T1000 (cell line): Measurements from ENCODE around the gene CAPN10.

Source experiments
- DNase-seq: peaks from one replicate; lab custom pipeline; 2025; ENCODE audit warnings: mixed read lengths; lab: John Stamatoyannopoulos, UW

The CAPN10 gene

DNA sequence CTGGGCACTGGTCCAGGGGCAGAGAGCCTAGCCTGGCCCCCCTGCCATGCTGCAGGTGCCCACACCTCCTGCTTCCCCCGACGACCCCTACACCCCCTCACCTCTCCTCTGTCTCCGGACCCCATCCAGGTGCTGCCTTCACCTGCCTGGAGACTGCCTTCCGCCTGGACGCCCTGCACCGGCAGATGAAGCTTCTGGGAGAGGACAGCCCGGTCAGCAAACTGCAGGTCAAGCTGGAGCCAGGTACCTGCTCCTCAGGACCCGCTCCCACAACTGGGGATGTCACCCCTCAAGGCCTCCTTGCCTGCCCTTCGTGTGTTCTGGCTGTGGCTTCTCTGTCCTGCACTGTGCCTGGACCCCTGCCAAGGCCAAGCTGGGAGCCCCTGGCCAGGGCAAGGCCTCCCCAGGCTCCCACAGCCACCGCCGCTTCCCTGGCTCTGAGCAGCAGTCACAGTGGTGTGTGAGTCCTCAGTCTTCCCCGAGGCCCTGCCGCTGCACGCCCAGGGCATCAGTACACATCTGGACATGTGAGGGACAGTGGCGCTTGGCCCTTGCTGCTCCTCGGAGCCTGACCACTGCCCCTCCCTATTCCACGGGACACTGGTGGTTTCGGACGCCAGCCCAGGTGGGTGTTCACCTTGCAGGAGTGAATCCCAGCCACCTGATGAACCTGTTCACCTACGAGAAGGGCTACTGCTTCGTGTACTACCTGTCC, 12.0 kb upstream of the CAPN10 start:
- no peak for DNase-seq

DNA sequence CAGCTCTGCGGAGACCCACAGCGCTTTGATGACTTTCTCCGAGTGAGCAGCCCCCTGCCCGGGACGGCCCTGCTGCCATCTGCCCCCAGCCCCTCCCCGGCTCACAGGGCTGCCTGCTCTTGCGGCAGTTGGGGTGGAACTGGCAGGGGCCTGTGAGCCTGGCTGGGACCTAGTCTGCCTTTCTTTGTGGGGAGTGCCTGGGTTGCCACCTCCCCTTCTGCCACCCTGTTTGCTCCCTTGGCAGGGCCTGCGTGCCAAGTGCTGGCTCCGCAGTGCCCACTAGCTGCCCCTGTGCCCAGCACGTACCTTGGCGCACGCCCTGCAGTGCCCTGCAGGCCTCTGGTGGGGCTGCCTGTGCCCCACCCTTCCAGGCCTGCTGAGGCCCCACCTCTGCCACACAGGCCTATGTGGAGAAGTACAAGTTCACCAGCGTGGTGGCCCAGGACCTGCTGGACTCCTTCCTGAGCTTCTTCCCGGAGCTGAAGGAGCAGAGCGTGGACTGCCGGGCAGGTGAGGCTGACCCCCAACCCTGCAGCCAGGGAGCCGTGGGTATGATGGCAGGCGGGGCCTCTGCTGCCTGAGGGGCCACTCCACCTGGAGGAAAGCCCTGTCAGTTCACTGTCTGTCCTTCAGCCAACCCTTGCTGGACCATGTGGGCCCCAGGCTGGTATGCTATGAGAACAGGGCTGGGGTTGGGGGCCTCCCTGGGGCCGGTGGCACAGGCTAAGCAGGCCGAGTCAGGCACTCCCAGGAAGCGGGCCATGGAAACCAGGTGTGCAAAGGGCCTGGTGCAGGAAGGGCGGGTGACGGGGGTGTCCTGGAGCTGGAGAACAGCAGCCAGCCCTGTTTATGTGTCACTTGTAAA, 11.2 kb upstream of the CAPN10 start:
- DNase-seq: no peak

DNA sequence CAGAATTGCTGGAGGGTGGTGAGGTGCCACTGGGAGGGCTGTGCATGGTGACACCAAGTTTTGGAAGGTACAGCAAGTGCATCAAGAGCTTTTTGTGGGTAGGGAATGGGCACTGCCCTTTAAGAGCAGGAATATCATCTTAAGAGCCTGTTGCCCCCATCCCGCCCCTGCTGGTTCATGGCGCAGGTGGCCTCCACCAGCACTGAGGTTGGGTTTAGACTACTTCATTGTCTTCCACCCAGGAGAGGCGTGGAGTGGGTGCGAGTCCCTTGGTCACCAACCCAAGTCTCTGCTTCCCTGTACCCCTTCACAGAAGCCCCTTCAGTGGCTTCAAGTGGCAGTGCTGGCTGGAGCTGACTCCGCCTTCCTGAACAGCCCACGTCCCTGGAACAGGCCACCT, 10.5 kb upstream of the CAPN10 start:
- DNase-seq: no peak

DNA sequence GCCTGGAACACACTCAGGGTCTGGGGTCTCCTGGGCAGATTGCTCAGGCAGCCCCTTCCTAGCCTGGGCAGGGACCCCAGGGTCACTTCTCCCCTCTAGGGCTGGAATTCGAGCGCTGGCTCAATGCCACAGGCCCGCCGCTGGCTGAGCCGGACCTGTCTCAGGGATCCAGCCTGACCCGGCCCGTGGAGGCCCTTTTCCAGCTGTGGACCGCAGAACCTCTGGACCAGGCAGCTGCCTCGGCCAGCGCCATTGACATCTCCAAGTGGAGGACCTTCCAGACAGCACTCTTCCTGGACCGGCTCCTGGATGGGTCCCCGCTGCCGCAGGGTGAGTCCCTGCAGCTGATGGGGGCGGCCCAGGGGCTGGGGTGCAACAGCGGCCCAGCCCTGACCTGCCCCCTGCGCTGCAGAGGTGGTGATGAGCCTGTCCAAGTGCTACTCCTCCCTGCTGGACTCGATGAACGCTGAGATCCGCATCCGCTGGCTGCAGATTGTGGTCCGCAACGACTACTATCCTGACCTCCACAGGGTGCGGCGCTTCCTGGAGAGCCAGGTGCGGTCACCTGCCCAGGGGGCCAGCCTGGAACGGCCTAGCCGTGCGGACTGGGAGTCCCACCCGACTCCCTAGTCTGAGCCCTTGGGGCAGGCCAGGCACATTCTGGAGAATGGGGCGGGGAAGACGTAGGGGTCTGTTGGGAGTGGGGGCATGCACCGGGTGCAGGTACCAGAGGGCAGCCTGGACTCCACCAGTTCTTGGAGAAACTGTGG, 9.9 kb upstream of the CAPN10 start:
- no peak for DNase-seq

DNA sequence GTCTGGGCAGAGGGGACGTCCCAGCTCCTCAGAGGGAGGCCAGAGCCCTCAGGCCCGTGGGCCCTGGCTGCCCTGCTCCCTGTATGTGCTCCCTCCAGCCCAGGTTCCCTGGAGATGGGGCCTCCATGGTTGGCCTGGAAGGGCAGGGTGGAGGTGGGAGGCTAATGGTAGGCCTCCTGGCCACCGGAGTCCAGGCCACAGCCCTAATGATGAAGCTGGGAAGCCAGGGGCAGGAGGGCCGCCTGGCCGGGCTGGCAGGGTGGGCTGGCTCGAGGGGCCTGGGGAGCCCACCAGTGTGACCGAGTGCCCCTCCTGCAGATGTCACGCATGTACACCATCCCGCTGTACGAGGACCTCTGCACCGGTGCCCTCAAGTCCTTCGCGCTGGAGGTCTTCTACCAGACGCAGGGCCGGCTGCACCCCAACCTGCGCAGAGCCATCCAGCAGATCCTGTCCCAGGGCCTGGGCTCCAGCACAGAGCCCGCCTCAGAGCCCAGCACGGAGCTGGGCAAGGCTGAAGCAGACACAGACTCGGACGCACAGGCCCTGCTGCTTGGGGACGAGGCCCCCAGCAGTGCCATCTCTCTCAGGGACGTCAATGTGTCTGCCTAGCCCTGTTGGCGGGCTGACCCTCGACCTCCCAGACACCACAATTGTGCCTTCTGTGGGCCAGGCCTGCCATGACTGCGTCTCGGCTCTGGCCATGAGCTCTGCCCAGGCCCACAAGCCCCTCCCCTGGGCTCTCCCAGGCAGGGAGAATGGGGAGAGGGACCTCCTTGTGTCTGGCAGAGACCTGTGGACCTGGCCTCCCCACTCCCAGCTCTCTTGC, 9.0 kb upstream of the CAPN10 start:
- no peak for DNase-seq

DNA sequence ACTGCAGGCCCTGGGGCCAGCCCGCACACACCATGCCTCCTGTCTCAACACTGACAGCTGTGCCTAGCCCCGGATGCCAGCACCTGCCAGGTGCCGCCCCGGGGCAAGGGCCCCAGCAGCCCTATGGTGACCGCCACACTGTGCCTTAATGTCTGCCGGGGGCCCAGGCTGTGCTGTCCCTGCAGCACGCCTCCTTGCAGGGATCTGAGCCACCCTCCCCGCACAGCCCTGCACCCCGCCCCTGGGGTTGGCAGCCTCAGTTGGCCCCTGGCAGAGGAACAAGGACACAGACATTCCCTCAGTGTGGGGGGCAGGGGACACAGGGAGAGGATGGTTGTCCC, 8.5 kb upstream of the CAPN10 start:
- DNase-seq: no peak

DNA sequence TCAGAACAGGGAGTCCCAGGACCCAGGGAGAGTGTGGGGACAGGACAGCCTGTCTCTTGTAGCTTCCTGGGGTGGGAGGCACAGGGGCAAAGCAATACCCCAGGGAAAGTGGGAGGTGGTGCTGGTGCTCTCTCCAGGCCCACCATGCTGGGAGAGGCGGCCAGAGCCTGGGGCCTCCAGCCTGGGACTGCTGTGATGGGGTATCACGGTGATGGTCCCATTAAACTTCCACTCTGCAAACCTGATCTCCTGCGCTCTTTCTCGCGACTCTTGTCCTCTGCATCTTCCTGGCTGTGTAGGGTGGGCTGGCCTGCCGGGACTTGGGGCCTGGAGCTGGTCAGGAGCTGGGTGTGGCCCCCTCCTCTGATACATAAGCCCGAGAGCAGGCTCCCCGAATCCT, 8.0 kb upstream of the CAPN10 start:
- DNase-seq: no peak

DNA sequence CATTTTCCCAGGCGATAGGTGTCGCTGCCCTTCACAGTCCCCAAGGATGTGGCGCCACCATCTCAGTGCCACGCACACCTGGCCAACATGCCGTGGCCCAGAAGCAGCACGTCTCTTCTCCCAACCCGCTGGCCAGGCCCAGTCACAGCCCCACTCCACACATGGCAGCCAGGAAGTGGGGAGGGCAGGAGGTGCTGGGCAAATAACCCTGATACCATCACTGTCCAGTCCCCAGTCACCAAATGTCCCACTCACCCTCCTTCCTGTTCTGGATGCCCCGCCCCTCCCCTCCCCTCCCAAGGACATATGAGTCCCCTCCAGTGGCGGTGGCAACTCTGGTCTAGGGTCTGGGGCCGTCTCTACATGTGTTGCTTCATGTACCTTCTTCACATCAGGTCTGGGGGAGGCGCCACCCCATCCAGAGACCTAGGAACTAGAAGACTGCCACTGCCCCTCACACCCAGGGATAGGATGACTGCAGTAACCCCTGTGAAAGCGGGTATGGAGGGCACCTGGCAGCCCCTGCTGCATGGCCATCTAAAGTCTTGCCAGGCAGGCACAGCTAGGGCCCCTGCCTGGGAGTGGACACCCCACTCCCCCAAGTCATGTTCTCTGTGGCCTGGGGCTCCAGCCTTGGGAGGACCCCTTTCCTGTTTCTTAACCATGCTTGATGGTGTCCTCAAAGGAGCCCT, 7.3 kb upstream of the CAPN10 start:
- no peak for DNase-seq

DNA sequence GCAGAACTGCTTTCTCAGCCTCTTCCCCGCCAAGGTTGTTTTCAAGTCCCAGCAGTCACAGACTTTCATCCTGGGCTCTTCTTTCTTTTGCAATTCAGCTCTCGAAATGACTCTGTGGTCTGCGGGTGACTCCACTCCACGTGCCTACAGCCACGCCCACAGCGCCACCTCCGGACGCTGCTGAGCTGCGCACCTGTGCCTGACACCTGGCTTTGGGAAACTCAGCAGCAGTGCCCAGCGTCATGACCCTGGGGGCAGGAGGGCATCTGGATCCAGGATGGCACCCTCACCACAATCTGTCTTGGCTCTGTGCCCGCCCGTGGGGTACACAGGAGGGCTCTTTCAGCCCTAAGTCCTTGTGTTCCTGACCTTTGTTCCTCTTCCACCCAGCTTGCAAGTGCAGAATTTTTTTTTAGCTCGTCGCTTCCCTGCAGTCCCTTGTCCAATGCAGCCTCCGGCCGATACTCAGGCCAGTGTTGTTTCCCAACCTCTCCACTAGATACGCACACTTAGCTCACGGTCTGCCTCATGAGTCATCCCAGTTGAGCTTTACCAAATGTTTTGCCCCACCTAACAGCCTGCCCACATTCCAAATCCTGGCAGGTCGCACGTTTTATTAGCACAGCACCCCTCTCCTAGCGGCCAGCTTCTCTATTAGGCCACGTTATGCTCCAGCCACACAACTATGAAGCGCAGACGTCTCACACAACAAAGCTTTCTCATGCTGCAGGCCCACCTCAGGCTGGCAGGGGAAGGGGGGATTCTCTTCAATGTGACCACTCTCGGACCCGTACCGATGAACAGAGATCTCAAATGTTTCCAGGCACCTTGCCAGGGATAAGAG, 6.5 kb upstream of the CAPN10 start:
- DNase-seq: peak; percentile 61

DNA sequence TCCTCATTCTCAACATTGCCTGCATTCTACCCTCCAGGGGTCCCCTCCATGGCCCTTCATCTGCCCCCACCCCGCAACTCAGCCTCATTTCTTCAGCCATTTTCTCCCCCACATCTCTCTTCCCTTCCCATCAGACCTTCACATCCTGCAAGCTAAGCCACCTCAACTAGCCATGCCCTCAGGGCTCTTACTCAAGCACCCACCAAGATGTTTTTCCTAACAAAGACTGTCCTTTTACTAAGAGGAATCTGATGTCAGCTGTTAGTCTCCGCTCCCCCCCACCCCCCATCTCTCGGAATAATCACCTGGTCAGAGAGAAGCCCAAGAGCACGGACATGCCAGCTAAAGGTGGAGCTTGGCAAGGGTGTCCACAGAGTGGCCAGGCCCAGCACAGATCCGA, 4.7 kb upstream of the CAPN10 start:
- peak; percentile 13 for DNase-seq

DNA sequence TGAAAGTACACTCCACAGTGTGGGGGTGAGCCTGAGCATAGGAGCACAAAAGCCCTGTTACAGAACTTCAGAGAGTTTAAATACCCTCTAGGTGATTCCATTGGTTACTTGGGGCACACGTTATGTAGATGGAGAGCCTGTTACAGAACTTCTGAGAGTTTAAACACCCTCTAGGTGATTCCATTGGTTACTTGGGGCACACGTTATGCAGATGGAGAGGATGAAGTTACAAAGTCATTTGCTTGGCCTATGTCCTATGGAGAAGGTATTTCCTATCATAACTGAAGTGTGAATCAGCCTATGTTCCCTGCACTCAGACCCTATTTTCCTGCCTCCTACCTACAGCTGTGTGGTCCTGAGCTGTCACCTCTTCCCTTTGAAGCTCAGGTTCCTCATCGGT, 3.8 kb upstream of the CAPN10 start:
- DNase-seq: no peak

DNA sequence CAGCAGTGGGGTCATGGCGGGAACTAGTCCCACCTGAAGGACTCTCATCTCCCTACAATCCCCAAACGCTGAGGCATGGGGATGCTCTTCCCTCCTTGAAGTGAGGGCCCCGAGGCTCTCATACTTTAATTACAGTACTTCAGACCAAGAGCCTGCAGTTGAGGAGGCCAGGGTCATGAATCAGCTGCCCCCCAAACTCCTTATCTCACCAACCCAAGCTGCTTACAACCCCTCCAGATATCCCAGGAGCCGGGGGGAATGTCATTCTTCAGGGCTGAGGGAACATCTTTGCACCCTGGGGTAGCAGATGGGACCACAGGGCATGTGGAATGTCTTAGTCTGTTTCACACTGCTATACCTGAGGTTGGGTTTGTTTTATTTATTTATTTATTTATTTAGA, 2.8 kb upstream of the CAPN10 start:
- no peak for DNase-seq

DNA sequence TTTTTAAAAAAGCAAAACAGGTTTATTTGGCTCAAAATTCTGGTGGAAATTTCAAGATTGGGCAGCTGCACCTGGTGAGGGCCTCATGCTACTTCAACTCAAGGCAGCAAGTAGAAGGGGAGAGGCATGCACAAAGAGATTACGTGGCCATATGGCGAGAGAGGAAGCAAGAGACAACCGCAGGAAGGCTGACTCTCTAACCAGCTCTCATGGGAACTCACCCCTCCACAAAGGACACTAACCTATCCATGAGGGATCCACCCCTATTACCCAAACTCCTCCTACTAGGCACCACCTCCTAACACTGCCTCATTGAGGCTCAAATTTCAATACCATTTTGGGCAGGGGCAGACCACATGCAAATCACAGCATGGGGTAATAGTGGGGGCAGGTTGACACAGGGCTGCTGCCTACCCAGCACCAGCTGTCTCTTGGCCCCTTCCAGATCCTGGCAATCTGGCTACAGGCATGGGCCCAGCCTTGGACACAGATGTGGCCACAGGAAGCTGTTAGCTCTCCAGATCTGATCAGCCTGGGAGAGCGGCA, 2.0 kb upstream of the CAPN10 start:
- no peak for DNase-seq

DNA sequence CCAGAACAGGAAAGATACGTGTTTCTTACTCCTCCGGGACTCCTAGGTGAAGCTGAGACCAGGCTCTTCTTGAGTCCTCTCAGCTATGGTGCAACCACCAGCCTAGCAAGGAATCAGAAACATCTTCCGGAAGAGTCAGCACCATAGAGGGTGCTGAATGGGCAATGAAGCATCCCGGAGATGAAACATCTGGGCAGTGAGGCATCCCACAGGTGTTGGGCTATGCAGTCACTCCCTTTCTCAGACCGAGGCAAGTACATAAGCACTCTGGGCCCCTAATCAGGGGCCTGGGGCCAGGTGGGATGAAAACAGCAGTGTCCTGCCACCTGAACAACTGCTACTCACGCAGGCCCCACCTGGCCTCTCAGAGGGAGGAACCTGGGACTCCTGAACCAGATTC, 1.4 kb upstream of the CAPN10 start:
- DNase-seq: no peak

DNA sequence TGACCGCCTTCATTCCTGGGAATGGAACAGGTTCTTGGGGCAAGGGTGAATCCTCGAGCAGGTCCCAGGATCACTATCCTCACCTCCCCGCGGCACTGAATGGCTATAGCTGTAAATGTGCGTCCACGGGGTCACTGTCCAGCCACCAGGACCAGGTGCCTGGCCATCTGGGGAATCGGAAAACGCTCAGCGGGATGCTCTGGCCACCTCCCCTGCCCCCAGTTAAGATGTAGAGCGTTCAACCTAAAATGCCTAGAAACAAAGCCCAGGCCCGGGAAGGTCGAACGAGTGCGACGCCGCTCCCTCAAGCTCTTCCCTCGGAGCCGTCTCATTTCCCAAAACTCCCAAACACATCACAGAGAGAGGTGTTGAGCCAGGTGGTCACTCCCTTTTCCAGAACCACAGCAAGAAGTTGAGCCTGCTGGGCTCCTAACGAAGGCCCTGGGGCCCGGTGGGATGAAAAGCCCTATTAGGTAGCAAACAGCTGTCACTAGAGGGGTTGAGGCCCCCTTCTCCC, 795 bp upstream of the CAPN10 start:
- DNase-seq: no peak

DNA sequence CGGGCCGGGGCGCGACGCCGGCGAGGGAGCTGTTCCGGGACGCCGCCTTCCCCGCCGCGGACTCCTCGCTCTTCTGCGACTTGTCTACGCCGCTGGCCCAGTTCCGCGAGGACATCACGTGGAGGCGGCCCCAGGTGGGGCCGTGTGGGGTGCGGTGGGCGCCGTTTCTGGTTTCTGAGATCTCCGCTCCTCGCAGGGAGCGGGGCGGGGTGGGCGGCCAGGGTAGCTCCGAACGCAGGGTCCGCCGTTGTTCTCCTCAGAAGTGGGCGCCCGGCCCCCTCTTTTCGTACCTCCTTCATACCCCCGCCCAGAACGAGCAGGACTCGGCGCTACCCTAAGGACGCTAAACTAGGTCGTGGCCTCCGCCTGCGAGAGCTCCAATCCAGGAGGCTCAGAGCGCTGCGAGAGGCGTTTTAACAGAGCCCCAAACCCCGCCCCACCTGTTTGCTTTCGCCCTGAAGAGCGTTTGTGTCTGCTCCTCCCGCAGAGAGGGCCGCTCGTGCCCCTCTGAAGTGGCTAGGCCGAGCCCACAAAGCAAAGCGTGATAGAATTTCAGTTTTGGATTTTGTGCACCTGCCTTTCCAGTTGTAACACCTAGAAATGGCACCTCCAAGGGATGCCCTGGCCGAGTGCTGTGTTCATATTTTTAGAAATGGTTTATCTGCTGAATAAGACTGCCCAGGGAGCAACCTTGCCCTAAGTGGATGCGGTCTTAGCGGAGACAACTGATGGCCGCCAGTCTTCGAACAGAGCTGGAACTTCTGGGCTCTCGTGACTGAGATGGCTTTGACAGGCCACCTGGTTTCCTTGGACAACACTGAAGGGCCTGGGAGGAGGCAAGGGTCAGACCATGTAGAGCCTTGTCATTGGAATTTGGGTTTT, 626 bp downstream of the CAPN10 start:
- DNase-seq: no peak

DNA sequence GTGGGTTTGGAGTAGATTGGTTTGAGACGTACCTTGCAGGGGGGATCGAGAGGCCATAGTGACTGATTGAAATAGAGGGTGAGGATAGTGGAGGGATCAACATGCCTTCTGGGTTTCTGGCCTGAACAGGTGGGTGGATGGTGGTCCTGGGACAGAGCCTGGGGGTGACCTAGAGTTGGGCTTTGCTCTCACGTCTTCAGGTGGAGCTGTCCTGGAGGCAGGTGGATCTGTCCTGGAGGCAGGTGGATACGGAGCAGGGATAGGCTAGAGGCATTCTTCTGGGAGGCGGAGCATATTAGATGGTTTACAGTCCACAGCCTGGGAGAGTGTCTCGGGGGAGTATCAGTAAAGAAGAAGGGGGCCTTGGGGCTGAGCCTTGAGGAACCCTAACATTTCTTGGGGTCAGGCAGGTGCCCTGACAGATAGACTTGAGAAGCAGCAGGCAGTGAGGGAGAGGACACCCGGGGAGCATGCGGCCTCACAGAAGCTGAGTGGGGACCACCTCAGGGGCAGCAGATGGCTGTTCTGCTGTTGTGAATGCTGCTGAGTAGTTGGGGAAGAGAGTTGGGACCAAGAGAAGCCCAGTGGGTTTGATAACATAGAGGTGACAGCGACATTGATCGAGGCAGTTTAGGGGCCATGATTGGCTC, 1.6 kb downstream of the CAPN10 start:
- no peak for DNase-seq

DNA sequence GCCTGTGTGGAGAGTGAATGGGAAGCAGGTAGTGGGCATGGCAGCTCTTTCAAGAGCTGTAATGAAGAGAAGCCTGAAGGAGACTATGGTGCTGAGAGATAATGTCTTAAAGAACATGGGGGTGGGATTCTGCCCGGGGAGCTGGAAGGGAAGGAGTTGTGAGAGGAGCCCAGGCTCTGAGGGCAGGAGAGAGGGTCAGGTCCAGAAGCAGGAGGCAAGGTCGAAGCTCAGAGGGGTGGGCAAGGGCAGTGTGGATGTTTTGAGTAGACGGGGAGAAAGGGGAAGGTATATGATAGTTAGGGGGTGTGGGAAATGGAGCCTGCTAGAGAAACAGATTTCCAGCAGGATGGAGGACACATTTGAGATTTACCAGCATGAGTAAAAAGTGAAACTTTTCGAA, 2.1 kb downstream of the CAPN10 start:
- DNase-seq: no peak
